A673 (cell line): ENCODE data around the gene DOCK4. TPM values are rescaled to one million over a fixed set of nuclear protein-coding genes. Genes with fewer than 3 reads are reported as not detected.

Experiments used
- BruUV-seq: library from RNA; stranded (reverse); fragments of 400-500 nt; replicated peaks from 2 replicates; lab custom pipeline; 2021; lab: Mats Ljungman, UMichigan
- CTCF ChIA-PET: fragments of 300-600 bp; sonication (Branson Sonifier 250); formaldehyde crosslinking; loops from one replicate; lab custom pipeline; 2022; ENCODE audit warnings: antibody characterized with exemption; lab: Charles Lee
- POLR2A ChIA-PET: fragments of 300-600 bp; sonication (Branson Sonifier 250); formaldehyde crosslinking; loops from one replicate; lab custom pipeline; 2022; ENCODE audit warnings: antibody characterized with exemption; ENCODE audit not compliant: low non-redundant PET; lab: Charles Lee
- DNase-seq: peaks from one replicate; pipeline ENCODE4 v3.0.0-alpha.2; 2015; ENCODE audit warnings: low spot score
- H3K27ac ChIP-seq: fragments of 200-600 bp; sonication (generic); 2 replicates; pipeline ENCODE4 v1.5.1; 2016; ENCODE audit warnings: mixed run types, low read depth, mild to moderate bottlenecking, mixed read lengths, antibody characterized with exemption, low read length; ENCODE audit not compliant: poor library complexity, severe bottlenecking
- H3K27me3 ChIP-seq: fragments of 200-600 bp; sonication (generic); replicated peaks from 2 replicates; pipeline ENCODE4 v1.6.1; 2017; ENCODE audit warnings: mixed run types, low read depth, mild to moderate bottlenecking, mixed read lengths, antibody characterized with exemption, low read length; ENCODE audit not compliant: insufficient read depth, poor library complexity
- H3K36me3 ChIP-seq: fragments of 200-600 bp; sonication (generic); 2 replicates; pipeline ENCODE4 v1.6.1; 2016; ENCODE audit warnings: mixed run types, mild to moderate bottlenecking, mixed read lengths, antibody characterized with exemption, low read length; ENCODE audit not compliant: insufficient read depth, poor library complexity, severe bottlenecking
- H3K4me1 ChIP-seq: fragments of 200-600 bp; sonication (generic); 2 replicates; pipeline ENCODE4 v1.6.1; 2017; ENCODE audit warnings: mixed run types, mild to moderate bottlenecking, mixed read lengths, antibody characterized with exemption, low read length; ENCODE audit not compliant: insufficient read depth, poor library complexity, severe bottlenecking
- H3K4me3 ChIP-seq: fragments of 200-600 bp; sonication (generic); 2 replicates; pipeline ENCODE4 v1.5.1; 2016; ENCODE audit warnings: low read depth, mixed run types, mild to moderate bottlenecking, mixed read lengths, low read length; ENCODE audit not compliant: poor library complexity, severe bottlenecking
- H3K9me3 ChIP-seq: fragments of 200-600 bp; sonication (generic); 2 replicates; pipeline ENCODE4 v1.6.1; 2016; ENCODE audit warnings: mixed run types, low read depth, mild to moderate bottlenecking, mixed read lengths, antibody characterized with exemption, low read length; ENCODE audit not compliant: poor library complexity, severe bottlenecking
- EZH2 ChIP-seq: fragments of 200-600 bp; sonication (generic); IDR thresholded peaks from 2 replicates; pipeline ENCODE4 v1.6.1; 2017; ENCODE audit warnings: borderline replicate concordance, low read depth, mild to moderate bottlenecking, mixed read lengths, antibody characterized with exemption, low read length; ENCODE audit not compliant: poor library complexity, severe bottlenecking
- intact Hi-C: fragments of 100-400 bp; cut with micrococcal nuclease; formaldehyde crosslinking; loops from one replicate; pipeline ENCODE4 v1.10.0; 2022; ENCODE audit not compliant: unreplicated experiment
- total RNA-seq: library from RNA; stranded (reverse); gene quantifications from 2 replicates; pipeline ENCODE4 v1.2.3, GENCODE V29; 2021
- TF ChIP-seq, protein P1 (sequence below): fragments of 300-800, 200-600 bp; sonication (generic); conservative IDR thresholded peaks from 2 replicates; pipeline ENCODE4 v1.5.1; 2017; ENCODE audit warnings: low read depth, mild to moderate bottlenecking, antibody characterized with exemption, low read length, moderate library complexity, mixed read lengths

The DOCK4 gene
- total RNA-seq, 1 experiment from 2014 or later: 28.5 TPM

GRCh38 chr7:111992601-111993000, 213.6 kb downstream of the DOCK4 start:
- Histone ChIP-seq H3K4me1 (peaks cover 7% of the 10 kb centered on the region), H3K9me3 (no peaks in the 10 kb centered on the region), H3K27ac (no peak overlapping the region), H3K27me3 (no peaks in the 10 kb centered on the region), H3K36me3 (no peaks in the 10 kb centered on the region), H3K4me3 (no peak overlapping the region)
- no TSS peak for BruUV-seq
- intact Hi-C loops: no loop called here
- ChIA-PET POLR2A (no interaction called here), CTCF (no interaction called here)
- DNase-seq: no peak
- TF ChIP-seq EZH2: no peak
- TF ChIP-seq, protein P1, sequence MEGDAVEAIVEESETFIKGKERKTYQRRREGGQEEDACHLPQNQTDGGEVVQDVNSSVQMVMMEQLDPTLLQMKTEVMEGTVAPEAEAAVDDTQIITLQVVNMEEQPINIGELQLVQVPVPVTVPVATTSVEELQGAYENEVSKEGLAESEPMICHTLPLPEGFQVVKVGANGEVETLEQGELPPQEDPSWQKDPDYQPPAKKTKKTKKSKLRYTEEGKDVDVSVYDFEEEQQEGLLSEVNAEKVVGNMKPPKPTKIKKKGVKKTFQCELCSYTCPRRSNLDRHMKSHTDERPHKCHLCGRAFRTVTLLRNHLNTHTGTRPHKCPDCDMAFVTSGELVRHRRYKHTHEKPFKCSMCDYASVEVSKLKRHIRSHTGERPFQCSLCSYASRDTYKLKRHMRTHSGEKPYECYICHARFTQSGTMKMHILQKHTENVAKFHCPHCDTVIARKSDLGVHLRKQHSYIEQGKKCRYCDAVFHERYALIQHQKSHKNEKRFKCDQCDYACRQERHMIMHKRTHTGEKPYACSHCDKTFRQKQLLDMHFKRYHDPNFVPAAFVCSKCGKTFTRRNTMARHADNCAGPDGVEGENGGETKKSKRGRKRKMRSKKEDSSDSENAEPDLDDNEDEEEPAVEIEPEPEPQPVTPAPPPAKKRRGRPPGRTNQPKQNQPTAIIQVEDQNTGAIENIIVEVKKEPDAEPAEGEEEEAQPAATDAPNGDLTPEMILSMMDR: no peak

DNA sequence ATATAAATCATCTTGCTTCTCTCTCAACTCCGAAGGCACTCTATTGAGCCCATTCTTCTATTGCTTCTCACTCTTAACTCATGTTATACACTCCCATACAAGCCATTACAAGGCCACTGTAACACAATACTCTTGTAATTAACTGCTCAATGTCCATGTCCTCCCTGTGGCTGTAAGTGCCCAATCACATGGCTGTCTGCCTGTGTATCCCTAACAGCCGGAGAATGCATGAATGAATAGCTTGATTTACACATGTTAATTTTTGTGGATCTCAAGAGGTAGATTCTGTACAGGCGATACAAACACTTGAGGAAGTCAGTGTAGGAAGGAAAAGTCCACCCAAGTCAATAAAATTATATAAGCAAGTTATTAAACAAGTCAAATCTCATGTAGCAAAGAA, 215.6 kb downstream of the DOCK4 start:
- CTCF ChIA-PET: no interaction called here
- TF ChIP-seq EZH2: no peak
- TF ChIP-seq, protein P1: no peak
- BruUV-seq: no TSS peak

GRCh38 chr7:111987886-111988285, 218.3 kb downstream of the DOCK4 start:
- CTCF ChIA-PET: no interaction called here
- intact Hi-C loops: loop anchor here (5.0 to 10.0 kb wide), 2 partner anchors 94 to 217 kb away; partner anchors contain the start of genes DOCK4 and ZNF277

More for the DNA sequence above, 215.6 kb downstream of the DOCK4 start:
- Histone ChIP-seq H3K4me3 (no peak overlapping the region), H3K36me3 (no peaks in the 10 kb centered on the region), H3K4me1 (peaks cover 13% of the 10 kb centered on the region), H3K27me3 (no peaks in the 10 kb centered on the region), H3K27ac (no peak overlapping the region), H3K9me3 (no peaks in the 10 kb centered on the region)
- DNase-seq: no peak
- POLR2A ChIA-PET: no interaction called here
- intact Hi-C loops: no loop called here

More at GRCh38 chr7:111987886-111988285, 218.3 kb downstream of the DOCK4 start:
- peaks cover 13% of the 10 kb centered on the region for H3K4me1 ChIP-seq
- no peaks in the 10 kb centered on the region for H3K27me3 ChIP-seq
- H3K27ac ChIP-seq: no peak overlapping the region
- no peaks in the 10 kb centered on the region for H3K9me3 ChIP-seq
- peak; percentile 19 for DNase-seq
- no peak overlapping the region for H3K4me3 ChIP-seq
- POLR2A ChIA-PET: no interaction called here
- H3K36me3 ChIP-seq: no peaks in the 10 kb centered on the region
- no TSS peak for BruUV-seq
- TF ChIP-seq, protein P1: no peak
- TF ChIP-seq EZH2: no peak
